Activated T-cell treated with anti-CD3 and anti-CD28 coated beads, Interleukin-2, amount 50 U/mL, for 4 hours (primary cell): Measurements from ENCODE around the gene GRIP2. TPM values are rescaled to one million over a fixed set of nuclear protein-coding genes. Genes with fewer than 3 reads are reported as not detected.
"Not testable (repeated sequence)": the region's sequence is repeated elsewhere in the genome, so short reads cannot be mapped to it uniquely, and the experiment has no call there.

Experiments used
- ATAC-seq, 2 donors: fragments of 200-7000 bp; cut with Tn5 transposase; one replicate each; pipeline ENCODE4 v1.10.0; 2021
- DNase-seq: peaks from one replicate; pipeline ENCODE4 v3.0.0-alpha.2; 2020
- H3K27me3 Mint-ChIP-seq: one replicate; pipeline ENCODE4 v1.8.0; 2021; ENCODE audit warnings: low read depth, mixed read lengths
- H3K36me3 Mint-ChIP-seq: one replicate; pipeline ENCODE4 v1.8.0; 2022; ENCODE audit warnings: mixed read lengths; ENCODE audit not compliant: insufficient read depth
- H3K4me1 Mint-ChIP-seq: one replicate; pipeline ENCODE4 v1.8.0; 2021; ENCODE audit warnings: low read depth, mixed read lengths
- H3K4me3 Mint-ChIP-seq: one replicate; pipeline ENCODE4 v1.8.0; 2021; ENCODE audit warnings: mild to moderate bottlenecking, moderate library complexity, mixed read lengths
- H3K9me3 Mint-ChIP-seq: one replicate; pipeline ENCODE4 v1.8.0; 2021; ENCODE audit warnings: mixed read lengths
- total RNA-seq, 3 donors: library from RNA; stranded (reverse); gene quantifications; one replicate each; pipeline ENCODE4 v1.2.1, GENCODE V29; 2021

Gene GRIP2
- total RNA-seq, 3 donors from 2014 or later, result not detected

GRCh38 chr3:14524920-14525660, 15.1 kb downstream of the GRIP2 start:
- ATAC-seq (no peak), DNase-seq (no peak)
- Mint-ChIP-seq H3K4me1 (no peaks in the 10 kb centered on the region), H3K27me3 (peaks cover 15% of the 10 kb centered on the region), H3K4me3 (no peak overlapping the region), H3K36me3 (no peaks in the 10 kb centered on the region), H3K9me3 (no peaks in the 10 kb centered on the region)

GRCh38 chr3:14524311-14524711, 15.8 kb downstream of the GRIP2 start:
- Mint-ChIP-seq H3K4me3 (no peak overlapping the region), H3K4me1 (no peaks in the 10 kb centered on the region), H3K9me3 (no peaks in the 10 kb centered on the region), H3K36me3 (no peaks in the 10 kb centered on the region), H3K27me3 (peaks cover 15% of the 10 kb centered on the region)
- no peak for ATAC-seq
- DNase-seq, result no peak

- ATAC-seq (no peak), DNase-seq (no peak)
- Mint-ChIP-seq H3K9me3 (no peaks in the 10 kb centered on the region), H3K27me3 (peaks cover 17% of the 10 kb centered on the region), H3K4me3 (no peak overlapping the region), H3K4me1 (no peaks in the 10 kb centered on the region), H3K36me3 (no peaks in the 10 kb centered on the region)
These were observed 16.4 kb downstream of the GRIP2 start for GRCh38 chr3:14523792-14524191.

- no peak overlapping the region for H3K4me3 Mint-ChIP-seq
- H3K36me3 Mint-ChIP-seq, result no peaks in the 10 kb centered on the region
- ATAC-seq (no peak), DNase-seq (no peak)
- H3K9me3 Mint-ChIP-seq, result no peaks in the 10 kb centered on the region
- H3K27me3 Mint-ChIP-seq, result peaks cover 19% of the 10 kb centered on the region
- H3K4me1 Mint-ChIP-seq, result no peaks in the 10 kb centered on the region
These were observed 17.4 kb downstream of the GRIP2 start for GRCh38 chr3:14522768-14523167.

- Mint-ChIP-seq H3K36me3 (no peaks in the 10 kb centered on the region), H3K9me3 (no peaks in the 10 kb centered on the region), H3K27me3 (peaks cover 19% of the 10 kb centered on the region), H3K4me3 (no peak overlapping the region), H3K4me1 (no peaks in the 10 kb centered on the region)
- ATAC-seq (no peak), DNase-seq (no peak)
These were observed 17.9 kb downstream of the GRIP2 start for GRCh38 chr3:14522129-14522691.

- DNase-seq (no peak), ATAC-seq (no peak)
- Mint-ChIP-seq H3K4me1 (no peaks in the 10 kb centered on the region), H3K36me3 (no peaks in the 10 kb centered on the region), H3K27me3 (peaks cover 16% of the 10 kb centered on the region), H3K9me3 (no peaks in the 10 kb centered on the region), H3K4me3 (no peak overlapping the region)
These were observed 18.5 kb downstream of the GRIP2 start for GRCh38 chr3:14521611-14522010.

- no peaks in the 10 kb centered on the region for H3K9me3 Mint-ChIP-seq
- ATAC-seq (no peak), DNase-seq (no peak)
- peaks cover 15% of the 10 kb centered on the region for H3K27me3 Mint-ChIP-seq
- H3K36me3 Mint-ChIP-seq, result no peaks in the 10 kb centered on the region
- H3K4me1 Mint-ChIP-seq, result no peaks in the 10 kb centered on the region
- no peak overlapping the region for H3K4me3 Mint-ChIP-seq
These were observed 19.2 kb downstream of the GRIP2 start for GRCh38 chr3:14520967-14521366.

GRCh38 chr3:14520149-14520548, 20.0 kb downstream of the GRIP2 start:
- Mint-ChIP-seq H3K36me3 (no peaks in the 10 kb centered on the region), H3K27me3 (peaks cover 14% of the 10 kb centered on the region), H3K4me3 (no peak overlapping the region), H3K4me1 (no peaks in the 10 kb centered on the region), H3K9me3 (no peaks in the 10 kb centered on the region)
- DNase-seq (no peak), ATAC-seq (no peak)

- no peak for ATAC-seq
These were observed 20.7 kb downstream of the GRIP2 start for GRCh38 chr3:14519406-14519805.

GRCh38 chr3:14518893-14519292, 21.2 kb downstream of the GRIP2 start:
- Mint-ChIP-seq H3K9me3 (no peaks in the 10 kb centered on the region), H3K4me3 (no peak overlapping the region), H3K4me1 (no peaks in the 10 kb centered on the region), H3K27me3 (peaks cover 14% of the 10 kb centered on the region), H3K36me3 (no peaks in the 10 kb centered on the region)
- ATAC-seq (no peak), DNase-seq (no peak)

More at GRCh38 chr3:14519406-14519805, 20.7 kb downstream of the GRIP2 start:
- no peaks in the 10 kb centered on the region for H3K9me3 Mint-ChIP-seq
- peaks cover 14% of the 10 kb centered on the region for H3K27me3 Mint-ChIP-seq
- DNase-seq, result no peak
- no peaks in the 10 kb centered on the region for H3K4me1 Mint-ChIP-seq
- no peaks in the 10 kb centered on the region for H3K36me3 Mint-ChIP-seq
- H3K4me3 Mint-ChIP-seq, result no peak overlapping the region

GRCh38 chr3:14518432-14518802, 21.7 kb downstream of the GRIP2 start:
- DNase-seq, result no peak
- peaks cover 14% of the 10 kb centered on the region for H3K27me3 Mint-ChIP-seq
- no peaks in the 10 kb centered on the region for H3K9me3 Mint-ChIP-seq
- ATAC-seq, result no peak
- no peaks in the 10 kb centered on the region for H3K36me3 Mint-ChIP-seq
- H3K4me3 Mint-ChIP-seq, result no peak overlapping the region
- H3K4me1 Mint-ChIP-seq, result no peaks in the 10 kb centered on the region

- no peak for DNase-seq
- H3K36me3 Mint-ChIP-seq, result no peaks in the 10 kb centered on the region
- H3K27me3 Mint-ChIP-seq, result peaks cover 12% of the 10 kb centered on the region
These were observed 22.3 kb downstream of the GRIP2 start for GRCh38 chr3:14517601-14518431.

GRCh38 chr3:14516738-14517345, 23.3 kb downstream of the GRIP2 start:
- no peaks in the 10 kb centered on the region for H3K4me1 Mint-ChIP-seq
- no peak overlapping the region for H3K4me3 Mint-ChIP-seq
- peaks cover 12% of the 10 kb centered on the region for H3K27me3 Mint-ChIP-seq
- H3K36me3 Mint-ChIP-seq, result no peaks in the 10 kb centered on the region
- no peak for DNase-seq
- ATAC-seq, result no peak
- no peaks in the 10 kb centered on the region for H3K9me3 Mint-ChIP-seq

More at GRCh38 chr3:14517601-14518431, 22.3 kb downstream of the GRIP2 start:
- no peak for ATAC-seq
- Mint-ChIP-seq H3K9me3 (no peaks in the 10 kb centered on the region), H3K4me3 (no peak overlapping the region), H3K4me1 (no peaks in the 10 kb centered on the region)

- not testable (repeated sequence) for H3K9me3 Mint-ChIP-seq, H3K27me3 Mint-ChIP-seq, H3K36me3 Mint-ChIP-seq, H3K4me3 Mint-ChIP-seq, DNase-seq, H3K4me1 Mint-ChIP-seq, ATAC-seq
These were observed 24.6 kb downstream of the GRIP2 start for GRCh38 chr3:14515526-14515925.
